CD1c-positive myeloid dendritic cell (primary cell): ENCODE data around the gene SCAI.
"Not testable (repeated sequence)": the region's sequence is repeated elsewhere in the genome, so short reads cannot be mapped to it uniquely, and the experiment has no call there.

Source experiments
- DNase-seq: peaks from one replicate; pipeline ENCODE4 v3.0.0-alpha.2; 2016; ENCODE audit errors: extremely low spot score

The SCAI gene

DNA sequence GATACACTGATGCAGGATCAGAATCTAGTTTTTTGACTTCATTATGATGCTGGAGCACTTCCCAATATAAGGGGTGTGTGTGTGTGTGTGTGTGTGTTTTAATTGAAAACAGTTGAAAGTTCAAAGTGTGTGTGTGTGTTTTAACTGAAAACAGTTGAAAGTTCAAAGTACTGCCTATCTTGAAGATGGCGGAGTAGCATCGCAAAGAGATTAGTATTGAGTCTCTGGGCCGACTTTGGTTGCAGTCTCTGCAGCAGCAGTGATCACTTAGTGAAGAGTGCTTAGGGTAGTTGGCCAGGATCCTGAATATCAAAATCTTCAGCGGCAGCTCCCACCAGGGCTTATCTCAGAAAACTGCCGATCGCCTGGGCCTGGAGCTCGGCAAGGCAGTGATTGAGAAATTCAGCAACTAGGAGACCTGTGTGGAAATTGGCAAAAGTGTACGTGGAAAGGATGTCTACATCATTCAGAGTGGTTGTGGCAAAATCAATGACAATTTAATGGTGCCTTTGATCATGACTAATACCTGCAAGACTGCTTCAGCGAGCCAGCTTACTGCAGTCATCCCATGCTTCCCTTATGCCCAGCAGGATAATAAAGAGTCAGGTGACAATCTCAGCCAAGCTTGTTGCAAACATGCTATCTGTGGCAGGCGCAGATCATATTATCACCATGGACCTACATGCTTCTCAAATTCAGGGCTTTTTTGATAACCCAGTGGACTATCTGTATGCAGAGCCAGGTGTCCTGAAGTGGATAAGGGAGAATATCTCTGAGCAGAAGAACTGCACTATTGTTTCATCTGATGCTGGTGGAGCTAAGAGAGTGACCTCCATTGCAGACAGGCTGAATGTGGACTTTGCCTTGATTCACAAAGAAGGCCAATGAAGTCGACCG, 7.3 kb upstream of the SCAI start:
- DNase-seq: no peak

DNA sequence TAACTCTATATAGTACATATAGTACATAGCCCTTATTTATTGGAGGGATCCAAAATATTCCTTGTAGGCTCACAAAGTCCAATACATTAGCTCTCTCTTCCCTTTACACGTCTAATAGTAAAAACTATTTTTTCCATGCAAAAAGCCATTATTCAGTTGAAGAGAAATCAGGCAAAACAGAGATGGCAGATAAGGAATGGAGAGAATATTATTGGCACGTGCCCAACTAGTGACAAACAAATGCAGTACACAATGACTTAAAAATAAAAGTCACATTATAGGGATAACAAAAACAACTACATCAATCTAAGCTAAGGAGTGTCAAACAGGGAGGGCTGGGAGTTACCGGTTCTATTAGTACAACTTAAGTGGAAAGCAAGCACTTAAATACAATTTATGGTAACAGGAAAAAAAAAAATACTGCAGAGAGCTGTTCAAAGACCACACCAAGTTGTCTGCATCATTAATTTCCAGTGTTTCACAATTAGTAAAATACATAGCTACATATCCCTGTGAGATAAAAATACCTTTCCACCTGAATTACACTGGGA, 4.1 kb upstream of the SCAI start:
- DNase-seq: no peak

DNA sequence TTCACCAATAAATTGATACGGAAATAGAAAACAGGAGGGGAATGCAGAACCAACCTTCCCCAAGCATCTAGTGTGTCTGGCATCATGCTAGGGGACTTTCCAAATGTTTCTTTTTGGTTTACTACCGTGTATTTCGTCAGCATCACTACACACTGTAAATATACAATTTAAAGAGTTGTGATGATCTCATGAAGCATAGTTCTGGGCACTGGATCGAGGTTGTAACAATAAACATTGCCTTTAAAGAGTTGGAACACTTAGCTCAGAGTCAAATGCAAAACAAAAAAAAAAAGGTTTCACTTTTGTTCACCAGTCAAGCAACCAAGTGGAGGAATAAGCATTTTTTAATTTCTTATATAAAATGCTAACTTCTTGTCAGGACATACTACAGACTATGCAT, 2.9 kb upstream of the SCAI start:
- DNase-seq: no peak

DNA sequence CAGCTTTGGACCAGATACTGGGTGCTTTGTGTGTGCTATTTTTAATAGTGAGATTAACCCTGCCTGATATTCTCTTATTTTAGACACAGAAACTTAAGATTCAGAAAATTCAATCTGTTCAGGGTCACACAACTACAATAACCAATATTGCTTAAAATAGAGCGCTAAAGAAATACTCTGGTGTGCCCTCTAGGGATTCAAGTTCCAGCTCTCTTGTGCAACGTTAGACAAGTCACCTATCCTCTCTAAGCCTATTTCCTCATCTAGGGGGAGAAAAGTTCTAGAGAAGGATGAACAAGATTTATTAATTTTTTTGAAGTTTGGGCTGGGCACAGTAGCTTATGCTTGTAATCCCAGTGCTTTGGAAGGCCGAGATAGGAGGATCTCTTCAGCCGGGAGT, 2.1 kb upstream of the SCAI start:
- DNase-seq: no peak

DNA sequence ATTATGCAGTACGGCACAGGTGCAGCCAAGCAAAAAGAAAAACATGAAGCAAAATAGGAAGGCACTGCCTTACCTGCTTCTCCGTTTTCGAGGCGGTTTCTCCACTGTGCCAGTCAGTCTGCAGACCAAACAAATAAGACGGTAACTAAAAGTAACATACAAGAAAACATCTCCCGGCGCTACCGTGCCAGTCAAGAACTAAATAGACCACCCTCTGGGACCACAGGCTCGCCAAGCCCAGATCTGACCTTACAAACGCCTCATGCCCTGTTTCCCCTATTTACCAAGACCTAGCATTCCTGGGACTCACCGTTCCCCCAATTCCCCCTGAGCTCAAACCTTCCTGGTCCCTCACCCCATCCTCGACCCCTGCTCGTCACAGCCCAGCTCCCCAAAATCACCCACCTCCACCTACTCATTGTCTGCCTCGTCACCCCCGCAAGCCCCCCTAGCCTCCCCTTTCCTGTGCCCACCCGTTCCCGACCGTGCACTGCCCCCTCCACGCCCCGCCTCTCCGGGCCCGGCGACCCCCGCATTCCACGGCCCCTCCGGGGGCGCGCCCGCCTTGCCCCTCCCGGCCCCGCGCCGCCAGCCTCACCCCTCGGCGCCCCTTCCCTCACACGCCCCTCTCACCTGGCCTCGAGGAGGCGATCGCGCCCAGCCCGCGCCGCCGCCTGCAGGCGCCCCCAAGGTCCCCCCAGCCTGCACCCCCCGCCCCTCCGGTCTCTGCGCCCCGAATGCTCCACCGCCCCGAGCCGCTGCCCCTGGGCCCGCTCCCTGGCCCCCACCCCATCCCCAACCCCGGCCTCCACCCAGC, 560 bp downstream of the SCAI start:
- DNase-seq: no peak

DNA sequence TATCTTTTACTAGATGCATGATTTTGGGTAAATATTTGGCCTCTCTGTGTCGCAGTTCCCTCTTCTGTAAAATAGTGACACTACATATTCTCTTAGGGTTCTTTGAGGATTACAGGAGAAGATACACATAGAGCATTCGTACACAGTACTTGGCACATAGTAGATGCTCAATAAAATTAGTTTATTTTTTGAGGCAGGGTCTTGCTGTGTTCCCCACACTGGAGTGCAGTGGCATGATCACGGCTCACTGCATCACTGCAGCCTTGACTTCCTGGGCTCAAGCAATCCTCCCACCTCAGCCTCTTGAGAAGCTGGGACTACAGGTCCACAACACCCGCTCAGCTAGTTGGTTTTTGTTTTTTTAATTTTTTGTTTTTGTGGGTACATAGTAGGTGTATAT, 1.6 kb downstream of the SCAI start:
- no peak for DNase-seq

DNA sequence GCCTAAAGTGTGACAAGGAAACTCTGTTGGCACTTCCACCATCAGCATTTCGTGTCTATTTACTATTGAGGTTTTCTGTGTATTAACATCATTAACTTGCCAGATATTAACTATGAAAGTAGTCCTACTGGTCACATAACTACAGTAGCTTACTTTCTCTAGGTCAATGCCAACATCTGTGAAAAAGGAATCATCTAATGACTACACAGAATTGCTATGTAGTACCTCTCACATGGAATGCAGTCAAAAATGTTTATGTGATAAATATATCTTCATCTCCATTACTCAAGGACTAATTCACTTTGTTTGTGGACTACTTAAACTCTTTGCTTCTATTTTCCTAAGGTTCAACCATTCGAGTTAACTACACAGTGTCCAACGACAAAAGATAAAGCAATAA, 2.1 kb downstream of the SCAI start:
- DNase-seq: no peak

DNA sequence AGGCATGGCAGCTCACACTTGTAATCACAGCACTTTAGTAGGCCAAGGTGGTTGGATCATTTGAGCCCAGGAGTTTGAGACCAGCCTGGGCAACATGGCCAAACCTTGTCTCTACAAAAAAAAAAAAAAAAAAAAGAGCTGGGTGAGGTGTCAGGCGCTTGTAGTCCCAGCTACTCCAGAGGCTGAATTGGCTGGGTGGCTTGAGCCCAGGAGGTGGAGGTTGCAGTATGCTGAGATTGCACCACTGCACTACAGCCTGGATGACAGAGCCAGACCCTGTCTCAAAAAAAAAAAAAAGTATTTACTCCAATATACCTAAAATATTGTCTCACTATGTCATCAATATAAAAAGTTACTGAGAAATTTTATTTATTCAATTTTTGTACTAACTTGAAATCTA, 2.8 kb downstream of the SCAI start:
- no peak for DNase-seq

DNA sequence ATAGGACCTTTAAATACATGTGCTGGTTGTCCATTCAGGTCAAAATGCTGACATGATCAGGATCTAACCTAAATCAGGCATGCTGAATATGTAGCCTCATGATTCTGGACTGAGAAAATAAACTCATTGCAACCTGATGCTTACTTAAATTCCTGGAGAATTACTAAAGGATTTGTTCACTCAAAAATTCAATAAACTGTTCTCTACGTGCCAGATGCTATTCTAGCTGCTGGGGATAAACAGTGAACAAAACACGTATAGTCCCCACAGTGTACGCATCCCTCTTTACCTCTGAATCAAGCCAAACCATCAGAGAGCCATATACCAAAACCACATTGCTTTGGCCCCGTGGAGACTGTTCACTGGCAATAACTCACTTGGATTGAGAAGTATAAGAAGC, 6.1 kb downstream of the SCAI start:
- no peak for DNase-seq

DNA sequence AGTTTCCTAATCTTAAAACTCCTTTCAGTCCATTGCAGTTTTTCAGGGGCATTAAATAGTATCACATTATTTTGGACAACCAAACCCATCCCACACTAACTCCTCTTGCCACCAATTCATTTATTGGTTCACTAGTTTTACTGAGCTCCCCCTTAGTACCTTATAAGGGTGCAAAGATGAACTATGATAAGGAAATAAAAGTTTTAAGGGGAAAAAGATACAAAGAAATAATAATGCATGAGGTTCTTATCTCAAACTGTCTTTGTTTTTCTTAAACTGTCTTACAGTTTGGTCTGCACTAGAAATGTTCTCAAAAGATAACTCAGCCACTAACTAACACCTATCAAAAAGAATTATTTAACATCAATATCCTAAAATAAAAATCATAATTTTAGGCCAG, 8.4 kb downstream of the SCAI start:
- DNase-seq: no peak

DNA sequence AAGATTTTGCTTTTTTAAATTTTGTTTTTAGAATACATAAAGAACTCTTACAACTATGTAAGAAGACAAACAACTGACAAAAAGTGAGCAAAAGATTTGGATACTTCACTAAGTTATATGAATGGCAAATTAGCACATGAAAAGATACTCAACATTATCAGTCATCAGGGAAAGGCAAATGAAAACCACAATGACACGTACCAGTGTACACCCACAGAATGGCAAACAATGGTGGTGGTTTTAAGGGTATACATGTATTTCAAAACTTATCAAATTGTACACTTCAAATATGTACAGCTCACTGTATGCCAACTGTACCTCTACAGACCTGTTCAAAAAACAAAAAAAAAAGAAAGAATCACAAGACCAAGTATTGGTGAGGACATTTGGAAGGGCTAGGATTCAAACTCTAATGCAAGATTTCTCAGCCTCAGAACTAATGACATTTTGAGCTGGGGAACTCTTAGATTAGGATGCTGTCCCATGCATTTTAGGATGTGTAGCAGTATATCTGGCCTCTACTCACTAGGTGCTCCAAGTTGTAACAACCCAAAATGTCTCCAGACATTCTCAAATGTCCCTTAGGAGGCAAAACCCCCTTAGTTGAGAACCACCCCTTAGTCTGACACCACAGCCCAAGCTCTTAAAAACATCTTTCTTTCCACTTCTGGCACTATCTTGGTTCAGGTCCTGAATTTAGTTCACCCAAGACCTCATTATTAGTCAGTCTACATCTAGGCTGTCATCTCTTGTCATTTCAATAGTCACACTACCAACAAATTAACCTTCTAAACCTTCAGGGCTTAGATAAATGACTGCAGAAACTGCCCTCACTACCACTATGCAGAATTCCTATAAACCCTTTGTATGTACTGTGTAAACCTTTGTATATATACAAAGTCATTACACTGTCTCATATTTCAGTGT, 9.7 kb downstream of the SCAI start:
- DNase-seq: no peak

DNA sequence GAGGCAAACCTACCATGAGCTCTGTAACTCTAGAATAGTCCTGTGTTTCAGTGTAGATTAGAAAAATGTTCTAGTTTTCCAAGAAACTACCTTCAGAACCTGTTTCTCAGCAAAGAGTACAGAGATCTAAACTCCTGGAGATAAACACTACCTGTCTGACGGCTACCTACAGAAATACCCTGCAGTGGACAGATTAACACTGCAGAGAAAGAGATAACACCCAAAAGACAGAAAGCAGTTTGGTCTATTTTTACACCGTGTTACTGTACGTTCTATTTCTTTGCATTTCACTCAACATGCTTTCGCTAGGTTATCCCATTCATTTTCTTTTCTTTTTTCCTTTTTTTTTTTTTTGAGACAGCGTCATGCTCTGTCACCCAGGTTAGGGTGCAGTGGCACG, 11.6 kb downstream of the SCAI start:
- DNase-seq: no peak

DNA sequence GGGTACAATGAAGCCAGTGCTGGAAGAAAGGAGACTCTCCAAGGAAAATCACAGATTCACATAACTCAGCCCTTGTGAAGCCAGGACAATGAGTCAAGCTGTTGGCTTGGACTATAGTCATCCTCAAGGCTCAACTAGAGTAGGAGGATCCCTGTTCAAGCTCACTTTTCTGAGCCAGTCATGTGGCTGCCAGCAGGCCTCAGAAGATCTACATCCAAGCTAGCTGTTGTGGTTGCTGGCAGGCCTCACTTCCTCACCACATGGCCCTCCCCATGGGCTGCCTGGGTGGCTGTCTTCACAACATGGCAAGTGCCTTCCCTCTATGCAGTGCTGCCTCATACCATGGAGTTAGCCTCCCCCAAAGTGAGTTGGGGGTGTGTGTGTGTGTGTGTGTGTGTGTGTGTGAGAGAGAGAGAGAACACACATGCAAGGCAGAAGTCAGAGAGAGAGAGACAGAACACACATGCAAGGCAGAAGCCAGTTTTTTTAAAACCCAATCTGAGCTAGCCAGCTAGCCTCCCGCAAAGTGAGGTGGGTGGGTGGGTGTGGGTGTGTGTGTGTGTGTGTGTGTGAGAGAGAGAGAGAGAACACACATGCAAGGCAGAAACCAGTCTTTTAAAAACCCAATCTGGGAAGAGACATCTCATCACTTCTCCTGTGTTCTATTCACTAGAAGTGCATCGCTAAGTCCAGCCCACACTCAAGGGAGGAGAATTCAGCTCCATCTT, 17.1 kb downstream of the SCAI start:
- peak; percentile 82 for DNase-seq

DNA sequence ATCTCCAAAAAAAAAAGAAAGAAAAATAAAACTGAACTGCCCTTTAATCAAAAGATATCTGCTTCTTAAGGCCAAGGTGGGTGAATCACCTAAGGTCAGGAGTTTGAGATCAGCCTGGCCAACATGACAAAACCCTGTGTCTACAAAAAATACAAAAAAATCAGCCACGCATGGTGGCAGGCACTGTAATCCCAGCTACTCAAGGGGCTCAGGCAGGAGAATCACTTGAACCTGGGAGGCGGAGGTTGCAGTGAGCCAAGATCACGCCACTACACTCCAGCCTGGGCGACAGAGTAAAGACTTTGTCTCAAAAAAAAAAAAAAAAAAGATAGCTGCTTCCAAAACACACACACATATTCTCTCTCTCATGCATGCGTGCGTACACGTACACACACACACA, 17.8 kb downstream of the SCAI start:
- DNase-seq: no peak

DNA sequence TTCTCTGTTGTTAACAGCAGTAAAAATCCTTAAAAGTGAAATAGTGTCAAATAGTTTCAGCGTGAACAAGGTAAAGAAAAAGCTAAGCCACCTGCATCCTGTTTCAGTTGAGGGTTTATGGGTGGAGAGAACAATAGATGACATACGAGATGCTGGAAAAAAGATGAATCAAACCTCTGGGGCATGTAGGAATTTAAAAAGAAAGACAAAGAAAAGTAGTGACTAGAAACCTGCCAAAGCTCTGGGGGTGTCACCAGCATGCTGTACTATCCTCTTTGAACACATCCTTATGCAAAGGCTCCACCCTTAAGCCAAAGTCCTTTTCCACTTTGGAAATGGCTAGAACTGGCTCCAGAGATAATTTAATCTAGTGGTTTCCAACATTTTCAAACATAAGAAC, 22.2 kb downstream of the SCAI start:
- DNase-seq: no peak

DNA sequence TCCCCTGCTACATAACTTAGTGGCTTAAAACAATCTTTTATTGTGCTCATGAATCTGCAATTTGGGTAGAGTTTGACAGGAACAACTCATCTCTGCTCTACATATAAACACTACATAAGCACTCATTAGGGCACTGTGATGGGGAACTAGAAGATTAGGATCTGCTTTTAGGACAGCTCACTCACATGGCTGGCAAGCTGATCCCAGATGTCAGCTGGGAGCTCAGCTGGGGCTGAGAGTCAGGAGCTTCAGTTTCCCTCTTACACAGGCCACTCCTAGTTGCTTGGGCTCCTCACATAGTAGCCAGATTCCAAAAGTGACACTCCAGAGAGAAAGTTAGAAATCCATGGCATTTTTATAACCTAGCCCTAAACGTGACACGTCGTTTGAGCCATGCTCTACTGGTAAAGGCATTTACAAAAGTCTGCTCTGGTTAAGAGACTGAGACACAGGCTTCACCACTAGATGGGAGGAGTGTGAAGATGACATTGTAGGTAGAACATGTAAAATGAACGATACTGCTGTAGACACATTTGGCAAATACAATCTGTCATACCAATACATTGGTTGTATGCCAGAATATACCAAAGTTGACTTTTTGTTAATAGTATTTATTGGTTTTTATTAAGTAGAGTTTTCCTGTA, 23.6 kb downstream of the SCAI start:
- DNase-seq: no peak

DNA sequence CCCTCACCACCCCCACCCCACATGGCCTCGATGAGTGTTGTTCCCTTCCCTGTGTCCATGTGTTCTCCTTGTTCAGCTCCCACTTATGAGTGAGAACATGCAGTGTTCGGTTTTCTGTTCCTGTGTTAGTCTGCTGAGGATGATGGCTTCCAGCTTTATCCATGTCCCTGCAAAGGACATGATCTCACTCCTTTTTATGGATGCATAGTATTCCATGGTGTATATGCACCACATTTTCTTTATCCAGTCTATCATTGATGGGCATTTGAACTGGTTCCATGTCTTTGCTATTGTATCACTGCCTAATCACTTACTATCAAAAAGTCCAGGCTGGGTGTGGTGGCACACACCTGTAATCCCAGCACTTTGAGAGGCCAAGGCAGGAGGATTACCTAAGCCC, 24.6 kb downstream of the SCAI start:
- DNase-seq: not testable (repeated sequence)

DNA sequence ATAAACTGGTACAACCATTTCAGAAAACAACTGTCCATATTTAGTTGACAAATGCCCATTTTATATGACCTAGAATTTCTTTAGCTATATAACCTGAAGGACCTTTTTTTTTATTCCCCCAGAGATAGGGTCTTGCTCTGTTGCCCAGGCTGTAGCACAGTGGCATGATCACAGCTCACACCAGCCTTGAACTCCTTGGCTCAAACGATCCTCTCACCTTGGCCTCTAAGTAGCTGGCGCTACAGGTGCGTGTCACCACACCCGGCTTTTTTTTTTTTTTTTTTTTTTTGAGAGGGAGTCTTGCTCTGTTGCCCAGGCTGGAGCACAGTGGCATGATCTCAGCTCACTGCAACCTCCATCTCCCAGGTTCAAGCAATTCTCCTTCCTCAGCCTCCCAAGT, 28.8 kb downstream of the SCAI start:
- DNase-seq: not testable (repeated sequence)

DNA sequence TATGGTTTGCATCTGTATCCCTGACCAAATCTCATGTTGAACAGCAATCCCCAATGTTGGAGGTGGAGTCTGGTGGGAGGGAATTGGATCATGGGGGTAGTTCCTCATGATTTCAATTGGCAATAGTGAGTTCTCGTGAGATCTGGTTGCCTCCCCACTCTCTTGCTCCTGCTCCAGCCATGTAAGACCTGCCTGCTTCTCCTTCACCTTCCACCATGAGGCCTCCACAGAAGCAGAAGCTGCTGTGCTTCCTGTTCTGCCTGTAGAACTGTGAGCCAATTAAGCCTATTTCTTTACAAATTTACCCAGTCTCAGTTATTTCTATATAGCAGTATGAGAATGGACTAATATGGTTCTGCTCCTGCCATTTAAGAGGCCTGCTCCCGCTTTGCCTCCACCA, 32.9 kb downstream of the SCAI start:
- no peak for DNase-seq

DNA sequence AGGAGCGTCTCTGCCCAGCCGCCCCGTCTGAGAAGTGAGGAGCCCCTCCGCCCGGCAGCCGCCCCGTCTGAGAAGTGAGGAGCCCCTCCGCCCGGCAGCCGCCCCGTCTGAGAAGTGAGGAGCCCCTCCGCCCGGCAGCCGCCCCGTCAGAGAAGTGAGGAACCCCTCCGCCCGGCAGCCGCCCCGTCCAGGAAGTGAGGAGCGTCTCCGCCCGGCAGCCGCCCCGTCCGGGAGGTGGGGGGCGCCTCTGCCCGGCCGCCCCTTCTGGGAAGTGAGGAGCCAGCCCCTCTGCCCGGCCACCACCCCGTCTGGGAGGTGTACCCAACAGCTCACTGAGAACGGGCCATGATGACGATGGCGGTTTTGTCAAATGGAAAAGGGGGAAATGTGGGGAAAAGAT, 34.8 kb downstream of the SCAI start:
- DNase-seq: not testable (repeated sequence)
